HEK293T (cell line): Measurements from ENCODE around the gene GPC1.

Experiments used
- CTCF ChIA-PET: fragments of 350-600 bp; formaldehyde crosslinking; extraction: SDS; loops from one replicate; lab custom pipeline; 2021; ENCODE audit warnings: antibody characterized with exemption, inconsistent platforms; lab: Yijun Ruan, JAX
- POLR2A ChIA-PET: fragments of 350-600 bp; formaldehyde crosslinking; extraction: SDS; loops from one replicate; lab custom pipeline; 2020; ENCODE audit warnings: antibody characterized with exemption, inconsistent platforms; lab: Yijun Ruan, JAX
- DNase-seq: peaks from one replicate; pipeline ENCODE4 v3.0.0; 2012; ENCODE audit warnings: mixed read lengths; ENCODE audit errors: extremely low spot score
- ARNT ChIP-seq: fragments of 450-650 bp; IDR thresholded peaks from 2 replicates; pipeline ENCODE4 v1.6.1; 2017; ENCODE audit warnings: mild to moderate bottlenecking
- BHLHE40 ChIP-seq: fragments of 450-650 bp; IDR thresholded peaks from 2 replicates; pipeline ENCODE4 v1.6.1; 2016; ENCODE audit warnings: mild to moderate bottlenecking, moderate library complexity, borderline replicate concordance
- CTBP1 ChIP-seq: fragments of 450-650 bp; IDR thresholded peaks from 2 replicates; pipeline ENCODE4 v1.6.1; 2016; ENCODE audit warnings: borderline replicate concordance
- ELF4 ChIP-seq: fragments of 450-650 bp; IDR thresholded peaks from 2 replicates; pipeline ENCODE4 v1.6.1; 2017; ENCODE audit warnings: antibody characterized with exemption
- FOXA1 ChIP-seq: fragments of 450-650 bp; IDR thresholded peaks from 2 replicates; pipeline ENCODE4 v1.6.1; 2016; ENCODE audit warnings: mild to moderate bottlenecking
- FOXK2 ChIP-seq: fragments of 450-650 bp; IDR thresholded peaks from 2 replicates; pipeline ENCODE4 v1.6.1; 2016; ENCODE audit warnings: mild to moderate bottlenecking
- FOXM1 ChIP-seq: fragments of 450-650 bp; IDR thresholded peaks from 2 replicates; pipeline ENCODE4 v1.6.1; 2017; ENCODE audit warnings: mild to moderate bottlenecking, borderline replicate concordance
- HDGF ChIP-seq: fragments of 450-650 bp; IDR thresholded peaks from 2 replicates; pipeline ENCODE4 v1.6.1; 2017; ENCODE audit warnings: antibody characterized with exemption, borderline replicate concordance
- L3MBTL2 ChIP-seq: fragments of 450-650 bp; conservative IDR thresholded peaks from 2 replicates; pipeline ENCODE4 v1.6.1; 2016; ENCODE audit warnings: mild to moderate bottlenecking
- LEF1 ChIP-seq: fragments of 450-650 bp; IDR thresholded peaks from 2 replicates; pipeline ENCODE4 v1.6.1; 2017; ENCODE audit warnings: mild to moderate bottlenecking, borderline replicate concordance
- NFRKB ChIP-seq: fragments of 450-650 bp; IDR thresholded peaks from 2 replicates; pipeline ENCODE4 v1.6.1; 2016; ENCODE audit warnings: mild to moderate bottlenecking, moderate library complexity
- PKNOX1 ChIP-seq: fragments of 450-650 bp; IDR thresholded peaks from 2 replicates; pipeline ENCODE4 v1.6.1; 2016
- SP1 ChIP-seq: fragments of 450-650 bp; IDR thresholded peaks from 2 replicates; pipeline ENCODE4 v1.6.1; 2017
- SUZ12 ChIP-seq: fragments of 450-650 bp; IDR thresholded peaks from 2 replicates; pipeline ENCODE4 v1.6.1; 2016; ENCODE audit warnings: mild to moderate bottlenecking
- TARDBP ChIP-seq: fragments of 450-650 bp; IDR thresholded peaks from 2 replicates; pipeline ENCODE4 v1.6.1; 2016
- ZNF384 ChIP-seq: fragments of 450-650 bp; IDR thresholded peaks from 2 replicates; pipeline ENCODE4 v1.6.1; 2016

GPC1 gene

GRCh38 chr2:240469740-240470139 lies 34.3 kb downstream of the GPC1 start:
- DNase-seq, result no peak
- CTCF ChIA-PET, result no interaction called here
- TF ChIP-seq SUZ12 (no peak), FOXK2 (no peak), PKNOX1 (no peak), CTBP1 (no peak), L3MBTL2 (no peak), SP1 (no peak), FOXA1 (no peak), FOXM1 (no peak), ZNF384 (no peak), HDGF (no peak)
- POLR2A ChIA-PET, result no interaction called here

- TF ChIP-seq TARDBP, result no peak
- TF ChIP-seq LEF1, result no peak
- TF ChIP-seq L3MBTL2, result no peak
- no peak for TF ChIP-seq HDGF
- TF ChIP-seq FOXM1, result no peak
- no peak for TF ChIP-seq FOXA1
- TF ChIP-seq ELF4, result no peak
- ChIA-PET CTCF (no interaction called here), POLR2A (no interaction called here)
- no peak for DNase-seq
These were observed 36.8 kb downstream of the GPC1 start for GRCh38 chr2:240472078-240472790.

GRCh38 chr2:240473211-240473610 lies 37.7 kb downstream of the GPC1 start:
- ChIA-PET POLR2A (no interaction called here), CTCF (no interaction called here)
- TF ChIP-seq CTBP1, result no peak
- no peak for TF ChIP-seq PKNOX1
- TF ChIP-seq ELF4, result no peak
- TF ChIP-seq FOXM1, result no peak
- no peak for TF ChIP-seq NFRKB
- no peak for TF ChIP-seq TARDBP
- TF ChIP-seq ZNF384, result no peak
- TF ChIP-seq FOXK2, result no peak
- TF ChIP-seq L3MBTL2, result no peak
- no peak for TF ChIP-seq FOXA1
- TF ChIP-seq ARNT, result no peak
- TF ChIP-seq SP1, result no peak
- no peak for TF ChIP-seq SUZ12
- no peak for TF ChIP-seq LEF1
- TF ChIP-seq BHLHE40, result no peak
- no peak for TF ChIP-seq HDGF
- no peak for DNase-seq

- no peak for TF ChIP-seq FOXA1
- TF ChIP-seq FOXK2, result no peak
- no peak for TF ChIP-seq ELF4
- TF ChIP-seq FOXM1, result no peak
- no peak for TF ChIP-seq HDGF
- TF ChIP-seq ZNF384, result no peak
- no peak for TF ChIP-seq PKNOX1
- no peak for TF ChIP-seq NFRKB
- no peak for TF ChIP-seq TARDBP
- no peak for TF ChIP-seq LEF1
- DNase-seq, result no peak
- ChIA-PET CTCF (no interaction called here), POLR2A (no interaction called here)
These were observed 42.5 kb downstream of the GPC1 start for GRCh38 chr2:240477916-240478315.

GRCh38 chr2:240478346-240479110 lies 43.1 kb downstream of the GPC1 start:
- TF ChIP-seq NFRKB (no peak), PKNOX1 (no peak), LEF1 (no peak), HDGF (no peak)
- CTCF ChIA-PET, result no interaction called here
- DNase-seq, result no peak
- POLR2A ChIA-PET, result no interaction called here

GRCh38 chr2:240479111-240479501 lies 43.6 kb downstream of the GPC1 start:
- CTCF ChIA-PET, result interaction anchor here (1.1 kb wide), 1 partner anchor 83 kb away, joined by 3 read pairs; no protein-coding TSS in a partner anchor
- no peak for DNase-seq
- TF ChIP-seq NFRKB, result no peak
- no peak for TF ChIP-seq PKNOX1

More at GRCh38 chr2:240479111-240479501, 43.6 kb downstream of the GPC1 start:
- POLR2A ChIA-PET, result no interaction called here
